CD14-positive monocyte (primary cell): ENCODE measurements around the gene SLITRK5. TPM values are rescaled to one million over a fixed set of nuclear protein-coding genes. Genes with fewer than 3 reads are reported as not detected.

Experiments
- DNase-seq, 3 donors: peaks; one replicate each; pipeline ENCODE4 v3.0.0-alpha.2; 2011 to 2022
- H2AFZ ChIP-seq: 2 replicates; pipeline ENCODE4 v1.6.0; 2012; ENCODE audit warnings: mild to moderate bottlenecking, low read depth, low read length, inconsistent platforms; ENCODE audit not compliant: insufficient read depth, poor library complexity, severe bottlenecking
- H3K27ac ChIP-seq, 2 donors: 1 replicate in 1 of 2; 2 replicates in 1 of 2; pipeline ENCODE4 v1.5.1; 2012 to 2013; ENCODE audit warnings: low read length in 2 of 2, control low read depth in 1 of 2, inconsistent platforms in 1 of 2, low read depth in 1 of 2, mild to moderate bottlenecking in 1 of 2
- H3K27me3 ChIP-seq, 2 donors: one replicate each; pipeline versions ENCODE4 v1.6.0 to v1.6.1; 2011 to 2013; ENCODE audit warnings: low read length in 2 of 2; ENCODE audit not compliant: control insufficient read depth in 2 of 2, insufficient read depth in 2 of 2
- H3K36me3 ChIP-seq, 2 donors: replicated peaks in 1 of 2; 1 replicate in 1 of 2; 2 replicates in 1 of 2; pipeline versions ENCODE4 v1.5.1 to v1.6.1; 2012 to 2013; ENCODE audit warnings: low read length in 2 of 2, control low read depth in 1 of 2, inconsistent platforms in 1 of 2, mild to moderate bottlenecking in 1 of 2; ENCODE audit not compliant: insufficient read depth in 2 of 2, control insufficient read depth in 1 of 2
- H3K4me1 ChIP-seq, 2 donors: 1 replicate in 1 of 2; 2 replicates in 1 of 2; pipeline versions ENCODE4 v1.5.1 to v1.6.1; 2012 to 2013; ENCODE audit warnings: low read length in 2 of 2, control low read depth in 1 of 2, inconsistent platforms in 1 of 2, mild to moderate bottlenecking in 1 of 2, moderate library complexity in 1 of 2; ENCODE audit not compliant: insufficient read depth in 2 of 2, control insufficient read depth in 1 of 2
- H3K4me2 ChIP-seq: replicated peaks from 2 replicates; pipeline ENCODE3; 2012; ENCODE audit warnings: low read length, moderate library complexity, mild to moderate bottlenecking; ENCODE audit not compliant: poor library complexity, severe bottlenecking; ENCODE audit errors: extremely low read depth
- H3K4me3 ChIP-seq, 3 experiments: fragments of 200-600 bp in 1 of 3; sonication (generic) in 1 of 3; replicated peaks in 1 of 3; 1 replicate in 2 of 3; 2 replicates in 1 of 3; pipeline ENCODE4 v1.5.1; 2011 to 2013; ENCODE audit warnings: low read length in 3 of 3, mild to moderate bottlenecking in 3 of 3, control low read depth in 2 of 3, low read depth in 2 of 3, inconsistent platforms in 1 of 3, moderate library complexity in 1 of 3
- H3K79me2 ChIP-seq: 2 replicates; pipeline ENCODE4 v1.6.0; 2012; ENCODE audit warnings: mild to moderate bottlenecking, control low read depth, inconsistent platforms, low read length, moderate library complexity; ENCODE audit not compliant: insufficient read depth
- H3K9ac ChIP-seq: 2 replicates; pipeline ENCODE4 v1.6.0; 2017; ENCODE audit warnings: low read length, mild to moderate bottlenecking; ENCODE audit not compliant: insufficient read depth, poor library complexity, severe bottlenecking
- H3K9me3 ChIP-seq, 2 donors: replicated peaks in 1 of 2; 1 replicate in 1 of 2; 2 replicates in 1 of 2; pipeline versions ENCODE4 v1.5.1 to v1.6.1; 2012 to 2013; ENCODE audit warnings: low read length in 2 of 2, control low read depth in 1 of 2; ENCODE audit not compliant: control insufficient read depth in 1 of 2, insufficient read depth in 1 of 2
- H4K20me1 ChIP-seq: 2 replicates; pipeline ENCODE4 v1.6.0; 2012; ENCODE audit warnings: mild to moderate bottlenecking, low read length, control low read depth, moderate library complexity; ENCODE audit not compliant: insufficient read depth
- H3K27ac Mint-ChIP-seq, 7 donors: one replicate each; pipeline ENCODE4 v1.8.0; 2020; ENCODE audit warnings: mild to moderate bottlenecking in 7 of 7, mixed read lengths in 7 of 7, moderate library complexity in 6 of 7, inconsistent platforms in 2 of 7
- H3K27me3 Mint-ChIP-seq, 3 donors: one replicate each; pipeline ENCODE4 v1.8.0; 2021 to 2022; ENCODE audit warnings: low read depth in 3 of 3, mild to moderate bottlenecking in 3 of 3, mixed read lengths in 3 of 3, moderate library complexity in 3 of 3, inconsistent platforms in 1 of 3
- H3K36me3 Mint-ChIP-seq, 2 donors: one replicate each; pipeline ENCODE4 v1.8.0; 2020; ENCODE audit warnings: mixed read lengths in 2 of 2, inconsistent platforms in 1 of 2, mild to moderate bottlenecking in 1 of 2
- H3K4me1 Mint-ChIP-seq: one replicate; pipeline ENCODE4 v1.8.0; 2020; ENCODE audit warnings: mild to moderate bottlenecking, mixed read lengths
- H3K4me3 Mint-ChIP-seq, 2 donors: one replicate each; pipeline ENCODE4 v1.8.0; 2020; ENCODE audit warnings: mild to moderate bottlenecking in 2 of 2, mixed read lengths in 2 of 2, moderate library complexity in 1 of 2
- H3K9me3 Mint-ChIP-seq, 7 donors: one replicate each; pipeline ENCODE4 v1.8.0; 2020 to 2022; ENCODE audit warnings: mixed read lengths in 7 of 7, mild to moderate bottlenecking in 6 of 7, moderate library complexity in 6 of 7, inconsistent platforms in 2 of 7
- CTCF ChIP-seq: fragments of 200-600 bp; IDR thresholded peaks from one replicate; pipeline ENCODE4 v1.8.0; 2022; ENCODE audit warnings: antibody characterized with exemption, mild to moderate bottlenecking
- WGBS: methylation state at CpG from one replicate; pipeline ENCODE4 v1.1.5; 2013; ENCODE audit warnings: missing lambda C conversion rate; ENCODE audit not compliant: insufficient coverage; 5-methylcytosine and 5-hydroxymethylcytosine counted together
- intact Hi-C, 2 donors: fragments of 100-400 bp; cut with micrococcal nuclease; formaldehyde crosslinking; loops; one replicate each; pipeline versions ENCODE4 v1.15.0 to v1.15.1; 2023
- polyA plus RNA-seq, 3 donors: library from polyadenylated mRNA; depleted of rRNA in 1 of 3; unstranded in 2 of 3; stranded (reverse) in 1 of 3; fragments of 300-500 nt in 2 of 3; fragments of >200 nt in 1 of 3; fragmentation: Illumina TruSeq in 2 of 3; gene quantifications; 1 replicate in 2 of 3; 2 replicates in 1 of 3; pipeline ENCODE4 v1.2.3, GENCODE V29; 2012 to 2021

Gene SLITRK5
- polyA plus RNA-seq, 3 donors, result not detected

- H3K36me3 ChIP-seq, result no peaks in the 10 kb centered on the region
- Mint-ChIP-seq H3K4me1 (no peaks in the 10 kb centered on the region), H3K27me3 (no peaks in the 10 kb centered on the region), H3K36me3 (no peaks in the 10 kb centered on the region), H3K9me3 (no peaks in the 10 kb centered on the region), H3K4me3 (no peak overlapping the region), H3K27ac (no peak overlapping the region)
- no peak overlapping the region for H3K4me2 ChIP-seq
- TF ChIP-seq CTCF, result no peak
- intact Hi-C loops, result no loop called here
- no peak for DNase-seq
- no peak overlapping the region for H3K4me3 ChIP-seq
- no peak overlapping the region for H2AFZ ChIP-seq
- H3K9me3 ChIP-seq, result no peaks in the 10 kb centered on the region
- no peaks in the 10 kb centered on the region for H3K79me2 ChIP-seq
- H3K27me3 ChIP-seq, result no peaks in the 10 kb centered on the region
- H3K27ac ChIP-seq, result no peak overlapping the region
- H3K4me1 ChIP-seq, result no peaks in the 10 kb centered on the region
- no peak overlapping the region for H3K9ac ChIP-seq
- WGBS, result 10% methylated on average over 2 of the region's 2 CpGs
- H4K20me1 ChIP-seq, result no peaks in the 10 kb centered on the region
These were observed 14.9 kb upstream of the SLITRK5 start for GRCh38 chr13:87656306-87656705.

- Mint-ChIP-seq H3K9me3 (no peaks in the 10 kb centered on the region), H3K4me1 (no peaks in the 10 kb centered on the region), H3K27ac (no peak overlapping the region), H3K27me3 (peaks cover 0 to 3% (median 0%) of the 10 kb centered on the region in 3 donors), H3K36me3 (no peaks in the 10 kb centered on the region), H3K4me3 (no peak overlapping the region)
- Histone ChIP-seq H3K9me3 (no peaks in the 10 kb centered on the region), H3K4me1 (no peaks in the 10 kb centered on the region), H4K20me1 (no peaks in the 10 kb centered on the region), H2AFZ (no peak overlapping the region), H3K27me3 (no peaks in the 10 kb centered on the region), H3K27ac (no peak overlapping the region), H3K36me3 (no peaks in the 10 kb centered on the region), H3K4me3 (no peak overlapping the region), H3K4me2 (no peak overlapping the region), H3K79me2 (no peaks in the 10 kb centered on the region), H3K9ac (no peak overlapping the region)
- intact Hi-C loops, result no loop called here
- TF ChIP-seq CTCF, result no peak
- no CpG with 5 or more reads among the region's 3 CpGs for WGBS
- no peak for DNase-seq
These were observed 9.7 kb upstream of the SLITRK5 start for GRCh38 chr13:87661471-87661870.
